Skeletal muscle tissue (tissue), 4 donors: ENCODE results near the gene RABAC1. TPM values are rescaled to one million over a fixed set of nuclear protein-coding genes. Genes with fewer than 3 reads are reported as not detected.

Source experiments
- H3K27ac ChIP-seq: one replicate; pipeline ENCODE4 v1.7.0; 2013; ENCODE audit warnings: mild to moderate bottlenecking, low read depth, low read length, inconsistent platforms
- H3K27me3 ChIP-seq, 3 donors: one replicate each; pipeline ENCODE4 v1.7.0; 2013; ENCODE audit warnings: low read length in 3 of 3; ENCODE audit not compliant: control insufficient read depth in 3 of 3, insufficient read depth in 3 of 3
- H3K36me3 ChIP-seq, 3 donors: one replicate each; pipeline ENCODE4 v1.7.0; 2013; ENCODE audit warnings: low read length in 3 of 3; ENCODE audit not compliant: control insufficient read depth in 3 of 3, insufficient read depth in 3 of 3
- H3K4me1 ChIP-seq, 3 donors: one replicate each; pipeline ENCODE4 v1.7.0; 2013; ENCODE audit warnings: low read length in 3 of 3, mild to moderate bottlenecking in 3 of 3; ENCODE audit not compliant: control insufficient read depth in 3 of 3, insufficient read depth in 3 of 3
- H3K4me3 ChIP-seq, 3 donors: one replicate each; pipeline ENCODE4 v1.7.0; 2013; ENCODE audit warnings: low read length in 3 of 3
- H3K9ac ChIP-seq, 3 donors: one replicate each; pipeline ENCODE4 v1.7.0; 2013; ENCODE audit warnings: low read length in 3 of 3, mild to moderate bottlenecking in 3 of 3, moderate library complexity in 2 of 3, low read depth in 1 of 3
- H3K9me3 ChIP-seq, 3 donors: one replicate each; pipeline ENCODE4 v1.7.0; 2013; ENCODE audit warnings: low read length in 3 of 3; ENCODE audit not compliant: control insufficient read depth in 3 of 3
- total RNA-seq: library from RNA; depleted of rRNA; stranded (reverse); fragments of >200 nt; gene quantifications from one replicate; pipeline ENCODE4 v1.2.3, GENCODE V29; 2014
- donor health status: Osteomylitis.

The RABAC1 gene
- total RNA-seq, 1 donor from 2014 or later, result 85.1 TPM

- peaks cover 0 to 7% (median 3%) of the 10 kb centered on the region in 3 donors for H3K4me1 ChIP-seq
- H3K9ac ChIP-seq, result no peak overlapping the region
- H3K9me3 ChIP-seq, result no peaks in the 10 kb centered on the region
- no peak overlapping the region for H3K27ac ChIP-seq
- H3K27me3 ChIP-seq, result peaks cover 52 to 66% (median 60%) of the 10 kb centered on the region in 3 donors
- no peak overlapping the region for H3K4me3 ChIP-seq
- H3K36me3 ChIP-seq, result no peaks in the 10 kb centered on the region
These were observed 21.3 kb downstream of the RABAC1 start for GRCh38 chr19:41937525-41938468.

DNA sequence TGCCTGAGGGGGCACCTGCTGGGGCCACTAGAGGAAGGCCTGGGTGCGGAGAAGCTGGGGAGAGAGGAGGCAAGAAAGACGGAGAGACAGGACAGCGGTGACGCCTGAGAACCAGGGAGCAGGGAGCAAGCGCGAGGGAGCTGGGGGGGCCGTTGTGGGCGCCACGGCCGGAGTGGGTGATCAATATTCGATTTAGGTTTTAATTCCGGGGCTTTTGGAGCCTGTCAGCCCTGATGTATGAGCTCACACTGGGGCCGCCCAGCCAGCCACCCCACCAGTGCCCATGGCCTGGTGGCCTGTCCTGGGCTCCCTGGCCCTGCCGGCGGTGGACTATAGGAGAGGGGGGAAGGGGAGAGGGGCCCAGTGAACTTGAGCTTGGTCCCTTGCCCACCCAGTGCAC is 22.2 kb downstream of the RABAC1 start:
- H3K9ac ChIP-seq, result no peak overlapping the region
- no peaks in the 10 kb centered on the region for H3K36me3 ChIP-seq
- peaks cover 0 to 7% (median 3%) of the 10 kb centered on the region in 3 donors for H3K4me1 ChIP-seq
- no peaks in the 10 kb centered on the region for H3K9me3 ChIP-seq
- no peak overlapping the region for H3K4me3 ChIP-seq
- peaks cover 60 to 71% (median 65%) of the 10 kb centered on the region in 3 donors for H3K27me3 ChIP-seq
- H3K27ac ChIP-seq, result no peak overlapping the region

GRCh38 chr19:41936416-41936850 is 22.7 kb downstream of the RABAC1 start:
- H3K9ac ChIP-seq, result no peak overlapping the region
- H3K36me3 ChIP-seq, result no peaks in the 10 kb centered on the region
- no peak overlapping the region for H3K4me3 ChIP-seq
- peaks cover 62 to 72% (median 65%) of the 10 kb centered on the region in 3 donors for H3K27me3 ChIP-seq
- H3K27ac ChIP-seq, result no peak overlapping the region
- no peaks in the 10 kb centered on the region for H3K9me3 ChIP-seq
- peaks cover 0 to 7% (median 3%) of the 10 kb centered on the region in 3 donors for H3K4me1 ChIP-seq

- H3K4me1 ChIP-seq, result peaks cover 0 to 4% (median 0%) of the 10 kb centered on the region in 3 donors
- H3K9me3 ChIP-seq, result no peaks in the 10 kb centered on the region
- H3K27me3 ChIP-seq, result peaks cover 62 to 72% (median 65%) of the 10 kb centered on the region in 3 donors
These were observed 23.2 kb downstream of the RABAC1 start for GRCh38 chr19:41935760-41936415.

GRCh38 chr19:41934849-41935374 is 24.2 kb downstream of the RABAC1 start:
- H3K27me3 ChIP-seq, result peaks cover 64 to 76% (median 73%) of the 10 kb centered on the region in 3 donors
- no peaks in the 10 kb centered on the region for H3K36me3 ChIP-seq
- H3K4me3 ChIP-seq, result no peak overlapping the region

More at GRCh38 chr19:41935760-41936415, 23.2 kb downstream of the RABAC1 start:
- Histone ChIP-seq H3K27ac (no peak overlapping the region), H3K4me3 (no peak overlapping the region), H3K9ac (no peak overlapping the region), H3K36me3 (no peaks in the 10 kb centered on the region)

GRCh38 chr19:41933693-41934426 is 25.3 kb downstream of the RABAC1 start:
- Histone ChIP-seq H3K27ac (no peak overlapping the region), H3K36me3 (no peaks in the 10 kb centered on the region), H3K4me1 (peaks cover 2 to 4% (median 3%) of the 10 kb centered on the region in 3 donors), H3K4me3 (no peak overlapping the region), H3K27me3 (peaks cover 71 to 86% (median 80%) of the 10 kb centered on the region in 3 donors), H3K9ac (no peak overlapping the region), H3K9me3 (no peaks in the 10 kb centered on the region)

More at GRCh38 chr19:41934849-41935374, 24.2 kb downstream of the RABAC1 start:
- no peak overlapping the region for H3K27ac ChIP-seq
- H3K9me3 ChIP-seq, result no peaks in the 10 kb centered on the region
- no peaks in the 10 kb centered on the region for H3K4me1 ChIP-seq
- H3K9ac ChIP-seq, result no peak overlapping the region

DNA sequence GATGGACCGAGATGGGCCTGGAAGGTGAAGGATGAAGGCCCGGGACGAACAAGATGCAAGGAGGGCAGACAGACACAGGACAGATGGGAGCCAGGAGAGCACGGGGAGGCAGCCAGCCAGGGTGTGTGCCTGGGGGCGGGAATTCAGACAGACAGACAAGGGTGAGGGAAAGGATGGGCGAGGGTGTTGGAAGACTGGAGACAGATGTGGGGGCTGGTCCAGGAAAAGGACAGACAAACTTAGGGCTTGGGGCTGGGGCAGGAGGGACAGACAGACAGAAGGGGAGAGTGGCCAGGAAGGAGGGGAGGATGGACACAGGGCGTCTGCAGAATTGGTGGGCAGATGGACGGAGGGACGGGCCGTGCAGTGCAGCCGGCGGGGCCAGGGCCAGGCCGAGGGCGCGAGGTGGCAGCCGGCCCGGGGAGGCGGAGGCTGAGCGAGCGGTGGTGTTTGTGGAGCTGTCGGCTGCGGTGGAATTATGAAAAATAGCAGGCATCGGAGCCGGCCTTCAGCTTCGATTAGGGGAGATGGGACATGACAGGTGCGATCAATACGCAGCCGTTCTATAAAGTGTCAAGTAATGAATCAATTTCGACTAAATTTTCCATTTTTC is 26.3 kb downstream of the RABAC1 start:
- Histone ChIP-seq H3K4me1 (peaks cover 4 to 9% (median 7%) of the 10 kb centered on the region in 3 donors), H3K4me3 (no peak overlapping the region), H3K27ac (no peak overlapping the region), H3K9ac (no peak overlapping the region), H3K9me3 (no peaks in the 10 kb centered on the region), H3K27me3 (peaks cover 78 to 93% (median 85%) of the 10 kb centered on the region in 3 donors), H3K36me3 (no peaks in the 10 kb centered on the region)

- Histone ChIP-seq H3K4me3 (no peak overlapping the region), H3K9ac (no peak overlapping the region), H3K4me1 (peaks cover 4 to 9% (median 7%) of the 10 kb centered on the region in 3 donors), H3K9me3 (no peaks in the 10 kb centered on the region), H3K36me3 (no peaks in the 10 kb centered on the region), H3K27me3 (peaks cover 82 to 91% (median 84%) of the 10 kb centered on the region in 3 donors), H3K27ac (no peak overlapping the region)
These were observed 26.8 kb downstream of the RABAC1 start for GRCh38 chr19:41932259-41932719.
